COR-L47 (cell line): ENCODE data around the gene LRRC8D.

Experiments used
- DNase-seq: peaks from one replicate; lab custom pipeline; 2025; lab: John Stamatoyannopoulos, UW

The LRRC8D gene

GRCh38 chr1:89941110-89941766 is 120.4 kb downstream of the LRRC8D start:
- DNase-seq, result peak; percentile 30

- no peak for DNase-seq
Measured at GRCh38 chr1:89942014-89942413, 121.2 kb downstream of the LRRC8D start.

- no peak for DNase-seq
Measured at GRCh38 chr1:89942825-89943658, 122.2 kb downstream of the LRRC8D start.

- DNase-seq, result no peak
Measured at GRCh38 chr1:89943846-89944781, 123.3 kb downstream of the LRRC8D start.

GRCh38 chr1:89945852-89946476 is 125.1 kb downstream of the LRRC8D start:
- no peak for DNase-seq

- DNase-seq, result no peak
Measured at GRCh38 chr1:89946532-89946931, 125.7 kb downstream of the LRRC8D start.

GRCh38 chr1:89948722-89949345 is 128.0 kb downstream of the LRRC8D start:
- no peak for DNase-seq

GRCh38 chr1:89949991-89950624 is 129.3 kb downstream of the LRRC8D start:
- no peak for DNase-seq

- no peak for DNase-seq
Measured at GRCh38 chr1:89950703-89951102, 129.9 kb downstream of the LRRC8D start.

GRCh38 chr1:89951766-89952604 is 131.2 kb downstream of the LRRC8D start:
- DNase-seq, result no peak

- DNase-seq, result no peak
Measured at GRCh38 chr1:89952605-89953130, 131.8 kb downstream of the LRRC8D start.

- DNase-seq, result no peak
Measured at GRCh38 chr1:89953131-89953626, 132.3 kb downstream of the LRRC8D start.

- no peak for DNase-seq
Measured at GRCh38 chr1:89953929-89954328, 133.1 kb downstream of the LRRC8D start.

- no peak for DNase-seq
Measured at GRCh38 chr1:89954401-89954800, 133.6 kb downstream of the LRRC8D start.

- DNase-seq, result no peak
Measured at GRCh38 chr1:89955311-89956205, 134.7 kb downstream of the LRRC8D start.

GRCh38 chr1:89957107-89957506 is 136.3 kb downstream of the LRRC8D start:
- no peak for DNase-seq

GRCh38 chr1:89958851-89959654 is 138.2 kb downstream of the LRRC8D start:
- no peak for DNase-seq

GRCh38 chr1:89959719-89960118 is 138.9 kb downstream of the LRRC8D start:
- no peak for DNase-seq
